Lung (tissue), 12 donors: ENCODE data around the gene ASAP2. TPM values are rescaled to one million over a fixed set of nuclear protein-coding genes. Genes with fewer than 3 reads are reported as not detected.

Source experiments
- ATAC-seq: fragments of 200-7000 bp; cut with Tn5 transposase; one replicate; pipeline ENCODE4 v1.9.1; 2020; ENCODE audit warnings: moderate number of reproducible peaks; ENCODE audit not compliant: insufficient read depth, low FRiP score
- DNase-seq, 3 donors: peaks; one replicate each; pipeline ENCODE4 v3.0.0-alpha.2; 2013 to 2017
- H3K27ac ChIP-seq, 2 donors: one replicate each; pipeline ENCODE4 v1.5.1; 2013; ENCODE audit warnings: mild to moderate bottlenecking in 2 of 2, moderate library complexity in 2 of 2, control low read depth in 1 of 2, inconsistent platforms in 1 of 2, low read depth in 1 of 2, low read length in 1 of 2
- H3K27me3 ChIP-seq, 3 donors: one replicate each; pipeline ENCODE4 v1.5.1; 2013; ENCODE audit warnings: low read length in 2 of 3; ENCODE audit not compliant: control insufficient read depth in 3 of 3, insufficient read depth in 3 of 3
- H3K36me3 ChIP-seq, 4 donors: one replicate each; pipeline ENCODE4 v1.5.1; 2013; ENCODE audit warnings: low read length in 4 of 4, mild to moderate bottlenecking in 1 of 4, moderate library complexity in 1 of 4; ENCODE audit not compliant: control insufficient read depth in 4 of 4, insufficient read depth in 4 of 4
- H3K4me1 ChIP-seq, 5 donors: one replicate each; pipeline ENCODE4 v1.5.1; 2013; ENCODE audit warnings: low read length in 5 of 5, mild to moderate bottlenecking in 2 of 5, moderate library complexity in 1 of 5; ENCODE audit not compliant: control insufficient read depth in 5 of 5, insufficient read depth in 5 of 5
- H3K4me3 ChIP-seq: one replicate; pipeline ENCODE4 v1.5.1; 2013; ENCODE audit warnings: mild to moderate bottlenecking, control low read depth, moderate library complexity
- H3K9ac ChIP-seq, 2 donors: one replicate each; pipeline ENCODE4 v1.5.1; 2013; ENCODE audit warnings: low read length in 2 of 2, control low read depth in 1 of 2; ENCODE audit not compliant: insufficient read depth in 1 of 2
- H3K9me3 ChIP-seq, 4 donors: one replicate each; pipeline ENCODE4 v1.5.1; 2013; ENCODE audit warnings: low read length in 3 of 4, mild to moderate bottlenecking in 1 of 4, moderate library complexity in 1 of 4; ENCODE audit not compliant: control insufficient read depth in 4 of 4, insufficient read depth in 3 of 4
- CTCF ChIP-seq: IDR thresholded peaks from 2 replicates; pipeline ENCODE4 v1.5.1; 2012; ENCODE audit warnings: mild to moderate bottlenecking; ENCODE audit errors: control extremely low read depth, extremely low read depth
- WGBS, 2 donors: extraction: QIAGEN DNeasy Blood & Tissue Kit; methylation state at CpG; one replicate each; pipeline ENCODE4 v1.1.7; 2013; 5-methylcytosine and 5-hydroxymethylcytosine counted together
- polyA plus RNA-seq, 2 donors: library from polyadenylated mRNA; stranded (reverse); fragments of 200-250 nt; gene quantifications; one replicate each; pipeline ENCODE4 v1.2.1, GENCODE V29; 2013
- total RNA-seq, 2 donors: library from RNA; depleted of rRNA in 1 of 2; stranded (reverse); fragments of >200 nt in 1 of 2; gene quantifications; one replicate each; pipeline ENCODE4 v1.2.1, GENCODE V29; 2014 to 2021
- donor health status: control.
- donor health status: control.
- donor health status: Bipolar disorder and iron deficiency.
- donor health status: healthy.
- donor health status: DM: yes; HTN: yes; CAD: no.

ASAP2 gene
- total and polyA plus RNA-seq, 4 donors, result 7.4 to 30.9 (median 17.0) TPM

- Histone ChIP-seq H3K27ac (peak overlapping the region in 1 of 2 donors; percentile 61), H3K9me3 (no peaks in the 10 kb centered on the region), H3K27me3 (no peaks in the 10 kb centered on the region), H3K9ac (no peak overlapping the region), H3K4me1 (peaks cover 0 to 9% (median 8%) of the 10 kb centered on the region in 5 donors), H3K4me3 (no peak overlapping the region), H3K36me3 (no peaks in the 10 kb centered on the region)
- TF ChIP-seq CTCF, result no peak
- DNase-seq, result peak; percentile 43 to 62 (median 45)
- ATAC-seq, result peak; percentile 58
- 55 to 63% methylated on average over 10 of the region's 10 CpGs for WGBS, 2 donors
These were observed 31.7 kb upstream of the ASAP2 start for GRCh38 chr2:9174771-9175437.

GRCh38 chr2:9178110-9178903 lies 28.3 kb upstream of the ASAP2 start:
- peak overlapping the region in 1 of 2 donors; percentile 88 for H3K27ac ChIP-seq
- no peak for TF ChIP-seq CTCF
- no peak overlapping the region for H3K4me3 ChIP-seq
- no peaks in the 10 kb centered on the region for H3K9me3 ChIP-seq
- DNase-seq (peak; percentile 58 to 72 (median 59)), ATAC-seq (peak; percentile 3)
- no peaks in the 10 kb centered on the region for H3K36me3 ChIP-seq
- WGBS, 2 donors, result 52 to 83% methylated on average over 2 of the region's 2 CpGs
- no peak overlapping the region for H3K9ac ChIP-seq
- no peaks in the 10 kb centered on the region for H3K27me3 ChIP-seq
- H3K4me1 ChIP-seq, result peaks cover 0 to 10% (median 8%) of the 10 kb centered on the region in 5 donors

GRCh38 chr2:9178904-9179571 lies 27.6 kb upstream of the ASAP2 start:
- DNase-seq (peak; percentile 29 to 60 (median 33)), ATAC-seq (peak; percentile 48)
- Histone ChIP-seq H3K9ac (no peak overlapping the region), H3K9me3 (no peaks in the 10 kb centered on the region), H3K27ac (peak overlapping the region; percentile 30 to 88), H3K36me3 (no peaks in the 10 kb centered on the region), H3K4me1 (peaks cover 0 to 10% (median 8%) of the 10 kb centered on the region in 5 donors), H3K4me3 (no peak overlapping the region), H3K27me3 (no peaks in the 10 kb centered on the region)
- WGBS, 2 donors, result 57 to 82% methylated on average over 13 of the region's 13 CpGs
- TF ChIP-seq CTCF, result no peak
